Prostate gland (tissue), 2 donors: ENCODE data around the gene SLC25A23. TPM values are rescaled to one million over a fixed set of nuclear protein-coding genes. Genes with fewer than 3 reads are reported as not detected.

Experiments used
- DNase-seq: peaks from one replicate; pipeline ENCODE4 v3.0.0-alpha.2; 2019; ENCODE audit warnings: low spot score
- H3K27ac ChIP-seq, 2 donors: fragments of 200-600 bp; sonication (generic); 2 replicates each; pipeline ENCODE4 v1.5.1; 2017 to 2019
- H3K27me3 ChIP-seq: fragments of 200-600 bp; sonication (generic); replicated peaks from 2 replicates; pipeline ENCODE4 v1.5.1; 2019; ENCODE audit not compliant: insufficient read depth
- H3K36me3 ChIP-seq, 2 donors: fragments of 200-600 bp; sonication (generic); 1 replicate in 1 of 2; 2 replicates in 1 of 2; pipeline versions ENCODE4 v1.5.1 to v1.8.1; 2017 to 2019
- H3K4me1 ChIP-seq: fragments of 200-600 bp; sonication (generic); replicated peaks from 2 replicates; pipeline ENCODE4 v1.5.1; 2019
- H3K4me3 ChIP-seq, 2 donors: fragments of 200-600 bp; sonication (generic); 2 replicates each; pipeline ENCODE4 v1.5.1; 2017 to 2019
- H3K9me3 ChIP-seq: fragments of 200-600 bp; sonication (generic); 2 replicates; pipeline ENCODE4 v1.5.1; 2017
- CTCF ChIP-seq, 4 experiments: fragments of 200-600 bp in 2 of 4; fragments of 450-650 bp in 2 of 4; sonication (generic) in 2 of 4; IDR thresholded peaks; 1 replicate in 3 of 4; 2 replicates in 1 of 4; pipeline ENCODE4 v1.5.1; 2016 to 2019; ENCODE audit warnings: antibody characterized with exemption in 4 of 4, mild to moderate bottlenecking in 2 of 4, moderate library complexity in 2 of 4
- POLR2A ChIP-seq: fragments of 450-650 bp; IDR thresholded peaks from one replicate; pipeline ENCODE4 v1.6.1; 2016; ENCODE audit warnings: antibody characterized with exemption, mild to moderate bottlenecking
- POLR2AphosphoS5 ChIP-seq: sonication (generic); formaldehyde crosslinking; IDR thresholded peaks from one replicate; pipeline ENCODE4 v1.6.1; 2017; ENCODE audit warnings: antibody characterized with exemption
- WGBS: methylation state at CpG from one replicate; pipeline ENCODE4 v1.1.5; 2018; 5-methylcytosine and 5-hydroxymethylcytosine counted together
- intact Hi-C: fragments of 100-400 bp; cut with DNase I; formaldehyde crosslinking; loops from one replicate; pipeline ENCODE4 v1.14.2; 2022
- total RNA-seq, 2 donors: library from RNA; depleted of rRNA; stranded (reverse); fragments of >200 nt; gene quantifications; one replicate each; pipeline ENCODE4 v1.1.0, GENCODE V29; 2016

SLC25A23 gene
- total RNA-seq, 2 donors from 2014 or later, result 66.2 to 91.3 TPM

GRCh38 chr19:6414793-6415590 is 44.6 kb downstream of the SLC25A23 start:
- no peak overlapping the region for H3K4me3 ChIP-seq
- H3K4me1 ChIP-seq, result no peaks in the 10 kb centered on the region
- TF ChIP-seq POLR2AphosphoS5 (no peak), POLR2A (no peak), CTCF (IDR thresholded peaks at IDR 0.05) (no peak)
- intact Hi-C loops, result loop anchor here (5.0 kb wide), 1 partner anchor 193 kb away; no protein-coding TSS in a partner anchor
- no peak overlapping the region for H3K27ac ChIP-seq
- DNase-seq, result no peak
- H3K9me3 ChIP-seq, result no peaks in the 10 kb centered on the region
- 89% methylated on average over 45 of the region's 47 CpGs for WGBS
- H3K27me3 ChIP-seq, result no peaks in the 10 kb centered on the region
- peaks cover 16 to 52% of the 10 kb centered on the region in 2 donors for H3K36me3 ChIP-seq

GRCh38 chr19:6413721-6414643 is 45.6 kb downstream of the SLC25A23 start:
- Histone ChIP-seq H3K27ac (no peak overlapping the region), H3K4me1 (no peaks in the 10 kb centered on the region), H3K27me3 (no peaks in the 10 kb centered on the region), H3K36me3 (peaks cover 16 to 41% of the 10 kb centered on the region in 2 donors), H3K9me3 (no peaks in the 10 kb centered on the region), H3K4me3 (no peak overlapping the region)
- intact Hi-C loops, result no loop called here
- DNase-seq, result no peak
- TF ChIP-seq POLR2A, result no peak
- no peak for TF ChIP-seq CTCF (IDR thresholded peaks at IDR 0.05)
- no peak for TF ChIP-seq POLR2AphosphoS5
- 43% methylated on average over 42 of the region's 42 CpGs for WGBS

- no peaks in the 10 kb centered on the region for H3K4me1 ChIP-seq
- no peaks in the 10 kb centered on the region for H3K9me3 ChIP-seq
- H3K27me3 ChIP-seq, result no peaks in the 10 kb centered on the region
- TF ChIP-seq POLR2AphosphoS5 (no peak), CTCF (IDR thresholded peaks at IDR 0.05) (no peak), POLR2A (no peak)
- peak overlapping the region in 1 of 2 donors; percentile 31 for H3K27ac ChIP-seq
- 30% methylated on average over 10 of the region's 10 CpGs for WGBS
- DNase-seq, result no peak
- peaks cover 16 to 35% of the 10 kb centered on the region in 2 donors for H3K36me3 ChIP-seq
- intact Hi-C loops, result no loop called here
- H3K4me3 ChIP-seq, result no peak overlapping the region
Observed at GRCh38 chr19:6413291-6413690, 46.3 kb downstream of the SLC25A23 start.

GRCh38 chr19:6412447-6413091 is 47.0 kb downstream of the SLC25A23 start:
- no peak for TF ChIP-seq POLR2AphosphoS5
- TF ChIP-seq POLR2A, result no peak
- TF ChIP-seq CTCF (IDR thresholded peaks at IDR 0.05), result peak in 2 of 4 experiments; percentile 19 to 39
- Histone ChIP-seq H3K36me3 (peaks cover 16 to 28% of the 10 kb centered on the region in 2 donors), H3K27ac (peak overlapping the region in 1 of 2 donors; percentile 31), H3K4me1 (no peaks in the 10 kb centered on the region), H3K27me3 (no peaks in the 10 kb centered on the region), H3K4me3 (no peak overlapping the region), H3K9me3 (no peaks in the 10 kb centered on the region)
- peak; percentile 35 for DNase-seq
- 34% methylated on average over 15 of the region's 15 CpGs for WGBS
- intact Hi-C loops, result no loop called here
